Left kidney (tissue), 2 donors: ENCODE measurements around the gene BCS1L. TPM values are rescaled to one million over a fixed set of nuclear protein-coding genes. Genes with fewer than 3 reads are reported as not detected.

Experiments used
- DNase-seq: peaks from one replicate; pipeline ENCODE4 v3.0.0-alpha.2; 2013
- polyA plus RNA-seq: library from polyadenylated mRNA; unstranded; fragments of 120-200 nt; gene quantifications from one replicate; pipeline ENCODE4 v1.2.1, GENCODE V29; 2013; ENCODE audit not compliant: insufficient read length

BCS1L gene
- polyA plus RNA-seq, 1 donor = 58.6 TPM

DNA sequence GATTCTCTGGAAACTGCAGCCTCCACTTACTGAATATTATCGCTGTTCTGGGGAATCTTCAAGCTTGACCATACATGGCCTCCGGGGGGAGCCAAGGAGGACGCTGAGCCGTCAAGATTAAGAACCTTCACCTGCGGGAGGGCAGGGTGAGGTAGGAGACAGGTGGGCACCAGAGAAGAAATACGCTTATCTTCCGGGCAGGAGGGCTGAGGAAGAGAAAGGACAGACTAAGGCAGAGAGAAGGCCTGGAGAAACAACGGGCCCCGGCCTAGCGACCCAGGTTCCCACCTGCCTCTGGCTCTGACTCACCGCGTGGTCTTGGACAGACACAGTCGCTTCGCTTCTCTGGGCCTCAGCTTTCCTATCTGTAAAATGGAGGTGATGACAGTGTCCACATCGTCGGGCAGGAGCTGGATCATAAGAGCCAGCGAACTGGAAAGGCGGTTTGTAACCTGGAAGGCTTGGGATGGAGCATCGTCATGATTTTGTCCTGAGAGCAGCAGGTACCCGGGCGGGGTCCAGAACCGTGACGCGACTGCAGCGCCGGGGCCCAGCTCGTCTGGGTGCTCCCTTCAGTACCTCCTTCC, 719 bp upstream of the BCS1L start:
- peak; percentile 42 for DNase-seq

DNA sequence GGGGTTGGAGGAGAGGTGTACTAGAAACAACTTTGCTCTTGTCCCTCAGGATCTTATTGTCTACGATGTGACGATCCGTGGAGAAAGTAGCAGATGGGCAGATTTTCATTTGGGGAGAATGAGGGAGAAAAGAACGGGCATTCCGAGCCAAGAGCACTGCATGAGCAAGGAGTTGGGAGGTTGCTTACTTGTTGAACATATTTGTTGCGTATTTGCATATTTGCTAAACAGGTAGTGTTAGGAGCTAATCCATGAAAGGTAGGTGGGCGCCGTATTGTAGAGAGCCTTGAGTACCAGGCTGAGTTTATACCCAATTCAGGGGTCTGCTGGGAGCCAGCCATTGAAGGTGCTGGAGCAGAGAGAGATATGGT, 490 bp downstream of the BCS1L start:
- DNase-seq = no peak

DNA sequence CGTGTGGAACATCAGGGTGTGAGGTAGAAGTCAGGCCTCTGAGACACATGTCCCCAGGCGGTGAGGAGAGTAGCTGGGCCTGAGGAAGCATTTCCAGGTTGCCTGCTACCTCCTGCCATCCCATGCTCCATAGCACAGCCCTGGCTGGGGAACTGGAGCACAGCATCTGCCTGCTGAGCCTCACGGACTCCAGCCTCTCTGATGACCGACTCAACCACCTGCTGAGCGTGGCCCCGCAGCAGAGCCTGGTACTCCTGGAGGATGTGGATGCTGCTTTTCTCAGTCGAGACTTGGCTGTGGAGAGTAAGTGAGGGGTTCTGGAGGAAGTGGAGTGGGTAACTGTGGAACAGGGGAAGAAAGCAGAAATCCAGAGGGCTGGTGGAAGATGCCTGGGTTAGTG, 2.9 kb downstream of the BCS1L start:
- no peak for DNase-seq

DNA sequence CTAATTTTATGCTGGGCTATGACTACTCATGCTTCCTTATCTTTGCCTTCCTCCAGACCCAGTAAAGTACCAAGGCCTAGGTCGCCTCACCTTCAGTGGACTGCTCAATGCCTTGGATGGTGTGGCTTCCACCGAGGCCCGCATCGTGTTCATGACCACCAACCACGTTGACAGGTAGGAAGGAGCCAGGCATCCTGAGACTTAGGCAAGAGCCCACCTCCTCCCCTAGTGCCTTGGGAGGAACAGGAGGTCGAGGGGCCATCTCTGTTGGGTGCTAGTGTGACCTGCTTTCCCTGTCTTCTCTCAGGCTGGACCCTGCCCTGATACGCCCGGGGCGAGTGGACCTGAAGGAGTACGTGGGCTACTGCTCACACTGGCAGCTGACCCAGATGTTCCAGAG, 3.3 kb downstream of the BCS1L start:
- DNase-seq = no peak

DNA sequence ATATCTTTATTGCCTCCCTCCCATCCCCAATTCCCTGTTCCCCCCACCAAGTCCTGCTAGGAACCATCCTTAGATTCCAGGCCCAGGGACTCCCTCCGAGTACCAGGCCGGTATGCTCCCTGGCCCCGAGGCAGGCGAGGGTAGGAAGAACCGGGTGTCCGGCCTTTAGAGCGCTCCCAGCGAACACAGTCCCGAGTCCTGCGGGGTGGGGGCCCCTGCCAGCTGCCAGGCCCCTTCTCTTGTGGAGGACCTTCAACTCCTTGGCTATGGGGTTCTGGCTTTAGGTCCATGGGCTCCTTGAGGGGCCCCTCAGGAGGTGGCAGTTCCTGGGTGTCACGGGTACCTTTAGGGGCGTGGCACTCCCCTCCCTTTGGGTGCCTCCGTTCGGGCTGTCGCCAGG, 4.4 kb downstream of the BCS1L start:
- no peak for DNase-seq

DNA sequence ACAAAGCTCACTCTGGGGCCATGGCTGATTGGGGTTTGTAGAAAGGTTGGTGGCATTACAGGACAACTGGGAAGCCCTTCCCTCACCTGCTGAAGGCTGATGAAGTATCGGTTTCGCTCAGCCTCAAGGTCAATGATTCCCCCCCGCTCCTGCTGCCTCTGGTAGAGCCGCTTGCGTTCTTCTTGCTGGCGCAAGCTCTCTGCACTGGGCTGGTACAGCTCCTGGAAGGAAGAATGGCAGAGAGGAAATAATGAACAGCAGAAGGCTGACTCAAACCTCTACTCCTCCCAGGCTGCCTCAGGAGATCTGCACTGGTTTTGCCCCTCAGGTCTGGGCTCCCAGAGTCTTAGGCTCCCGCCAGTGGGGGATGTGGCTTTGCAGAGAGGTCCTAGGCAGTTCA, 5.2 kb downstream of the BCS1L start:
- DNase-seq = no peak

DNA sequence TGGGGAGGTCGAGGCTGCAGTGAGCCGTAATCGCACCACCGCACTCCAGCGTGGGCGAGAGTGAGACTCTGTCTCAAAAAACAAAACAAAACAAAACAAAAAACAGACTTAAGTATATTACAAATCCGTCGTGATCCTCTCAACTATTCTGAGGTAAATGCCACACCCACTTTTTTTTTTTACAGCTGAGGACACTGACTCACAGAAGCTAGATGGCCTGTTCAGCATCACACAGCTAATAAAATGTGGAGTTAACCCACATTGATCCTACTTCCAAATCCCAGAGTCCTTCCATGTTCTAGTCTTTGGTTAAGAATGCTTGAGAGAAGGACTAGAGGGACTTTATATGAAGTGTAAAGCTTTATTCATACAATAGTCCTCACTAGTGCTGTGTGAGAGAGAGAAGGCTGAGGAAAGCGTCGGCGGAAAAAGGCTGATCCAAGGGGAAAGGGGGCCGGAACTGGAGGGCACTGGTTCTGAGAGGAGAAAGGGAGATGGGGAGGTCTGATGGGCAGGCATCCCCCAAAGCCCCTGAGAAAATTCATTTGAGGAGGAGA, 11.7 kb downstream of the BCS1L start:
- no peak for DNase-seq

DNA sequence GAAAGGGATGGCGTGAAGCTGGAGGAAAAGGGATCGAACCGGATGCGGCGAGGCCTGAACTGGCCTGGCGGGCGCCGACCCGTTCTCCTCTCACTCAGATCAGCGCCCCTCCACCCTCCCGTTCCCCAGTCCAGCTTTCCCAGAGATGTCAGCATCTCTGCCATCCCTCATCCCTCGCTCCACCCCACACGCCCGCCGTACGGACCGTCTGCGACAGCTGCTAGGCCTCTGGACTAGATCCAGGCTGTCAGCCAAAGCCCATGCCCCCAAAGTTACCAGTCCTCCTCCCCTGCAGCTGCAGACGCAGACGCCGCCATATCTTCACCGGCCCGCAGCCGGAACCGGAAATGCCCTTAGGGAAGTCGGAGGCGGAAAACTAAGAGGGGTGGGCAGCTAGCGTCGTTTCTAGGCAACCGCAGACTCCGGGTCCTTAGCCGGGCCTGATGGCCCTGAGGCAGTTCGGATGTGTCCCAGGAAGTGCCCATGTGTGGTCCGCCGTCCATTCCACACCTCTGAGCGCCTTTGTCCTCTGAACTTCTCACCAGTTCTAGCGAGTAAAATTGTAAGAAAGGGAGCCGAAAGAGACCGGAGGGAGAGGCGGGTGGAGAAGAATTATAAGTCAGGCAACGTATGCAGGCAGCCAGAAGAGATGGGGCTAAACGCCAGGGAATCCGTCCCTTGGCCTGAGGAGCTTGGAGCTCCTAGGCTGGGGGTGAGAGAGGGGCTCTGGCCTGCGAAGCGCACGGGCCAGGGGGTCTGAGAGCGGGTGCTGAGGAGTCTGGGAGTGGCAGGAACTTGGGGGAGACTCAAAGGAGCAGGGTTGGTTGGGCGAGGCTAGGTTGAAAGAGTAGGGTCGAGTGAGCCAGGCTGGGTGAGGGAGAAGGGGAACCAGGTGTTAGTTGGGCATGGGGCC, 12.4 kb downstream of the BCS1L start, which contains the start of the genes RNF25 and STK36:
Gene RNF25 (minus strand): TSS at position 349 of the 913 bp plus-strand sequence. CDS start 32 bp downstream, at position 317.
Gene STK36 (plus strand): TSS at position 433 of the 913 bp plus-strand sequence. CDS start 744 bp downstream, outside the sequence.
- peak; percentile 87 for DNase-seq

DNA sequence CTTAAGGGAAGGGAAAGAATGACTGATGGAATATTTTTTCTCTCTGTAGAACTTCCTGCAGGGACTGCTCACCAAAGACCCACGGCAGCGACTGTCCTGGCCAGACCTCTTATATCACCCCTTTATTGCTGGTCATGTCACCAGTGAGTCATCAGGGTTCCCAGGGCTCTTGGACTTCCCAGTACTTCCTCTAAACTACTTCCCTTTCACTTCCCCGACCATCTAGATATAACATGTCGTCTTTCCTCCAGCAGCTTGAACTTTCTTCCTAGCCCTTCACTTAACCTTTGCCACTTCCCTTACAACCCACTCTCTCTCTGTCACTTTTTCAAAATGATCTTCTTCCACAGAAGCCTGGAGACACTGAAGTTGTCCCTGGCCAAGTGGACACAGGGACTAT, 19.6 kb downstream of the BCS1L start:
- DNase-seq = no peak

DNA sequence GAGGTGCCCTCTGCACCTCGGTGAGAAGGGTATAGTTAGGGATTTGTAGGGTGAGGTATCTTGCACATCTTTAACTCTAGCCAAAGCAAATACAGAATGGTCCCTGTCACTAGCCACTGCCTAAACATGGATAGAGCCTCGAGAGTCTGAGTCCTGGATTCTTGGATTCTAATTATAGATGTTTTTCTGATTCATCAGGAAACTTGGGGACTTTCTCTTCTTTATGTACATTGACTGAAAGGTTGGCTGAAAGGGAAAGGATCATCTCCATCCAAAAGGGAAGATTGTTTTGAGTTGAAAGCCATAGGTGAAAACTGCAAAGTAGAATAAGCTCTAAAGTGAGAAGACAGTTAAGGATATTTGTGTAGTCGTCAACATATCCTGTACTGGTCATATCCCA, 20.6 kb downstream of the BCS1L start:
- no peak for DNase-seq

DNA sequence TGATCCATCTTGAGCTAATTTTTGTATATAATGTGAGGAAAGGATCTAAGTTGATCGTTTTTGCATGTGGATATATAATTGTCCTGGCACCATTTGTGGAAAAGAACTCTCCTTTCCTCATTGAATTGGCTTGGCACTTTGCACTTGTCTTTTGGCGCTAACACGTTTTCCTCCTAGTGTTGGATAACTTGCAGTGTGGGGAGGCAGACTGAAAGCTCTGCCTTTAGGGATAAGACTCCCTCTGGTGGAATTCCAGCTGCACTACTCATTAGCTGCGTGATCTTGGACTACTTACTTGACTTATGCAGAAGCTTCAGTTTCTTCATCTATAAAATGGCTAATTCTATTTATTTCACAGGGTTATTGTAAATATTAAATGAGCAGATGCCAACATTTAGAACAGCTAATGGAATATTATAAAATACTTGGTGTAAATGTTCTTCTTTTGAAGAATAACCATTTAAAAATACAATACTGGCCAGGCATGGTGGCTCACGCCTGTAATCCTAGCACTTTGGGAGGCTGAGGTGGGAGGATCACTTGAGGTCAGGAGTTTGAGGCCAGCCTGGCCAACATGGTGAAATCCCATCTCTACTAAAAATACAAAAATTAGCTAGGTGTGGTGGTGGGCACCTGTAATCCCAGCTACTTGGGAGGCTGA, 28.0 kb downstream of the BCS1L start:
- peak; percentile 57 for DNase-seq

DNA sequence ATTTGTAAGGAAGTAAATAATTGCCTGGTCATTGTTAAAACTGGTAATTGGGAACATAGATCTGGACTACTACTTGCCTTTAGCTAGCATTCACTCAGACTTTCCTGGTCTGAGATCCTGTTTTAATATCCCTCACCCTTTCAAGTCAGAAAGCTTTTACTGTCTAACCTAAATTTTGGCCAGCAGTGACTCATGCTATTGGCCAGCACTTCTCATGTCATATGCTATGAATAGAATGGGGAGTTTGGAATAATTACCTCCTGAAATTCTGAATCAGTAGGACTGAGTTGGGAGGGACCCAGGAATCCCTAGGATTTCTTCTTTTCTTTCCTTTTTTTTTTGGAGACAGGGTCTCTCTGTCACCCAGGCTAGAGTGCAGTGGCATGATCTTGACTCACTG, 31.8 kb downstream of the BCS1L start:
- DNase-seq = no peak

DNA sequence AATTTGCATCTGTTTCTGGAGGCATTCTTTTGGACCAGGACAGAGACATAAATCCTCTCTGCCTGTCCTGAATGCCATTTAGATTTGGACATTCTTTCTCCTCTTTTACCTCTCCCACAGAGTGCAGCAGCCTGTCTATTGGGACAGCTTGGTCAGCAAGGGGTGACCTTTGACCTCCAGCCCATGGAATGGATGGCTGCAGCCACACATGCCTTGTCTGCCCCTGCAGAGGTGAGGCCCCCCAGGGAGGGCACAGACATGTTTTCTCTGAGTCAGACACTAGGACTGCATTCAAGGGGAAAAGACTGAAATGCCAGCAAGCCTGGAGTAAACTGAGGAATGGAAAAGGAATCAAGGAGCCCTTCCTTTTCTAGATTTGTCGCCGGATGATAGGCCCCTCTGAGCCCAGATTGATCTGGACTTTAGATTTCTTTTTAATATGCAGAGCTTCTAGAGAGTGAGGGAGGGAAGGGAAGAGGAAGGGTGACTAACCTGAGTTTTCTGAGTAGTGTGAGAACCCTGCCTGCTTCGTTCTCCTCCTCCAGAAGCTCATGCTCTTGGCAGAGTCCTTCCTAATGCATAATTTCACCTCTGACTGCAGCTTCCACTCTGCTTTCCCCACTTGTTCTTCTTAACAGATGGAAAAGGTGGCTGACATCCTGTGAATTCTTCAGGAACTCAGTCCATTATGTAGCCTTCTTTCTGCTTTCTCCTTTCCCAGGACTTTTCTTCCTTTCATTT, 35.1 kb downstream of the BCS1L start:
- no peak for DNase-seq

DNA sequence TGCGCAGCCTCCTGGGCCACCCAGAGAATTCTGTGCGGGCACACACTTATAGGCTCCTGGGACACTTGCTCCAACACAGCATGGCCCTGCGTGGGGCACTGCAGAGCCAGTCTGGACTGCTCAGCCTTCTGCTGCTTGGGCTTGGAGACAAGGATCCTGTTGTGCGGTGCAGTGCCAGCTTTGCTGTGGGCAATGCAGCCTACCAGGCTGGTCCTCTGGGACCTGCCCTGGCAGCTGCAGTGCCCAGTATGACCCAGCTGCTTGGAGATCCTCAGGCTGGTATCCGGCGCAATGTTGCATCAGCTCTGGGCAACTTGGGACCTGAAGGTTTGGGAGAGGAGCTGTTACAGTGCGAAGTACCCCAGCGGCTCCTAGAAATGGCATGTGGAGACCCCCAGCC, 39.4 kb downstream of the BCS1L start:
- no peak for DNase-seq

DNA sequence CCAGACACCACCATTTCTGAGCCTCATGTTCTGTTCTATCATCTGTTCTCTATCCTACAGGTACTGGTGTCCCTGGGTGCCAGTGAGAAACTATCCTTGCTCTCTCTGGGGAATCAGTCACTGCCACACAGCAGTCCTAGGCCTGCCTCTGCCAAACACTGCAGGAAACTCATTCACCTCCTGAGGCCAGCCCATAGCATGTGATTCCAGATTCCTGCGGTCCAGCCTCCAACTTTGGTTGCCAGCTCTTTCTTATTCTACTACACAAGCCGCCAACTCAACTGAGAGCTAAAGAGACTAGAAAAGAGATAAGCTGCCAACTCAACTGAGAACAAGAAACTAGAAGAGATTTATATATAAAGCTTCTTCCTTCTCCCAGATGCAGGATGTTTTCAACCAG, 42.3 kb downstream of the BCS1L start:
- DNase-seq = no peak

DNA sequence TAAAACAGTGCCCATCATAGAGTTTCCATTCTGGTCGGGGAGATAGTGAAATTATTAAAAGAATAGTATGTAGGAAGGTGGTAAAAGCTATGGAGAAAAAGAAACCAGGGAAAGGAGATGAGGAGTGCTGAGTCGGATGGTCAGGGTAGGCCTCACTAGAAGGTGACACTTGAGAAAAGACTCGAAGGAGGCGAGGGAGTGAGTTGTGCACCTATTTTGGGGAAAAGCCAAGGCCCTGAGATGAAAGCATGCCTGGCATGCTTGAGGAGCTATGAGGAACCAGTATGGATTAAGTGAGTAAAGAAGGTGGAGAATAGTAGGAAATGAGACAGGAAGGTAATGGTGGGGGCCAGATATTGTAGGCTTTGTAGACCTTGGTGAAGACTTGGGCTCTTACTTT, 43.9 kb downstream of the BCS1L start:
- DNase-seq = no peak

DNA sequence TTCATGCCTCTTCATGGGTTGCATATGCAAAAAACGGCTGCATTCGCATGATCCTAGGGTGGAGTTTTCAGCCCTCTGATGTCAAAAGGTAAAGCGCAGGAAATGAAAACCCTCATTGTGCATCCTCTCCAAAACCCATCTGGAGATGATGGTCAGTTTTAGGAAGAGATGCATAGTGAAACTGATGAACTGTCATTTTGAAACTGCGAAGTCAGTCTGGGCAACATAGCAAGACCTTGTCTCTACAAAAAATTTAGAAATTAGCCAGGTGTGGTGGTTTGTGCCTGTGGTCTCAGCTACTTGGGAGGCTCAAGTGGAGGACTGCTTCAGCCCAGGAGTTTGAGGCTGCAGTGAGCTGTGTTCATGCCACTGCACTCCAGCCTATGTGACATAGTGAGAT, 48.6 kb downstream of the BCS1L start:
- DNase-seq = no peak

DNA sequence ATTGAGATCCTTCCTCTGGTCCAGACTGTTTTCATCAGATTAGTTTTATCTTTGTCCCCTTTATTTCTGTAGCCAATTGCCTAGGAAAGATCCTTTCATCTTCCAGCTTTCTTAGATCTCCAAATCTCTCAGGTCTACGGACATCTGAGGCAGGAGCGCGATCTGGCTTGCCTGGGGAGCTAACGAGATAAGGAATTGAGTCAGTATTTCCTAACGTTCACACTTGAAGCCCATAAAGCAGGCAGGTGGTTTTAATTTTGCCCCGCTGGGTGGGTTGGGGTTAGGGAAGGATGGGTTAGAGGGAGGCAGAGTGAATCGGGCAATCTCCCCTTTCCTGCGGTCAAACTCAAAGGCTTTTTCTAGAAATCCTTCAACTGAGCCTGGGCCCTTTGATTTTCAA, 50.4 kb downstream of the BCS1L start:
- no peak for DNase-seq

DNA sequence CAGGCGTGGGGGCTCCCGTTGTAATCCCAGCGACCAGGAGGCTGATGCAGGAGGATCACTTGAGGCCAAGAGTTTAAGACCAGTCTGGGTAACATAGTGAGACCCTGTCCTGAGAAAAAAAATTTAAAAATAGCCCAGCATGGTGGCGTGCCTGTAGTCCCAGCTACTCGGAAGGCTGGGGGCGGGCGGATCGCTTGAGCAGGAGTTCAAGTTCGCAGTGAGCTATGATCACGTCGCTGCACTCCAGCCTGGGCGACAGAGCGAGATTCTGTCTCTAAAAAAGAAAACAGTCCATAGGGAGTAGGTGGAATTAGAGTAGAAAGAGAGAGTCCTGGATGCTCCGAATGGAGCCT, 50.8 kb downstream of the BCS1L start:
- no peak for DNase-seq

DNA sequence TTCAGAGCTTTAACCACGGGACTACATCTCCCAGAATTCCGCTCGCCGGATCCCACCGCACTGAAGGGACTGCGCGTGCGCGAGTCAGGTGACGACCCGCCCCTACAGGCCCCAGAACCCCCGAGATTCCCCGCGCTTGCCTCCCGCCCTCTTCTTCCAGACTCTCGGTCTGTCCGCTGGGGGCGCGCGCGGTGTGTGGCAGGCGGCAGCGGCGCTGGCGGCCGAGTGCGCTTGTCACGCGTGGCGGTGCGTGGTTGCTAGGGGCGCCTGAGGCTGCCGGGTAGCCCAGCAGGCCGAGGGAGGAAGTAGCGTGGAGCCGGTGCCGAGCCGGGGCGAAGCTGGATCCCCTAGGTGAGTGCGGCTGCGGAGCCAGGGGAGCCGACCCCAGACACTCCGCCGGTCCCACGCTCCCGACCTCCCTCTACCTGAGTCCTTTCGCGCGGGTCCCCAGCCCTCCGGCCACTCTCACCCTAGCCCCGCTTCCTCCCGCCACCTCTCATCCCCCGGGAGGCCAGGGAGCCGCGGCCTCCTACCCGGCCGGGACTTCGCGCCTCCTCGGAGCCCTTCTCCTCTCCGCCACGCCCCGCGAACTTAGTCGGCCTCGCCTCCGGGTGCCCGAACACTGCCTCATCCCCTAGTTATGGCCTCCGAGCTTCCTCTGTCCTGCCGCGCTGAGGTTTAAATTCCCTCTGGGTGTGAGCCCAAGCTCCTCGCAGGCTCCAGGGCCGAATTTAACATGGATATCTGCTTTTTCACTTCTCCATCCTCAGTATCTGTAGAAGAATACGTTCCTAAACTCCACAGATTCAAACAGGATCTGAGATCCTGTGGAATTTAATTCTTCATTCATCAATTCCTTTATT, 51.4 kb downstream of the BCS1L start, which contains the start of gene TTLL4:
Gene TTLL4 (plus strand): TSS at position 149 of the 863 bp plus-strand sequence. CDS start 26,842 bp downstream, outside the sequence.
- DNase-seq = peak; percentile 96

DNA sequence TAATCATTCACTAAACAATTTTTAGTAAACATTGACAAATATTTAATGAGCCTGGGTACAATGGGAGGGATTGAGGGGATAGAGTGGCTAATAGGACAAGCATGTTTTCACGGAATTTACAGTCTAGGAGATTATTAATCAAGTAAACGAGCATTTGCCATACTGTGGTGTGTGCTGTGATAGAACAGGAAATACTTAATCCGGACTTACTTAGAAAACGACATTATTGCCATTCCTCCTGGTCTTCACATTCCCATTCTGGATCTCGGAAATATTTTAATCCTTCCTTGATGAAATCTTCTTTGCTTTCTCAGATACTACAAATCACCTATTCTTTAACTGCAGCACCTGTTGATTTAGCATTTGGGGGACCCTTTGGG, 52.1 kb downstream of the BCS1L start:
- DNase-seq = peak; percentile 11
